Keratinocyte (primary cell): ENCODE measurements around the gene FIGN. TPM values are rescaled to one million over a fixed set of nuclear protein-coding genes. Genes with fewer than 3 reads are reported as not detected.
A peak's percentile ranks its signal among the peaks of the same experiment; 100 is the strongest.

Experiments
- DNase-seq: peaks from one replicate; pipeline ENCODE4 v3.0.0-alpha.2; 2011; ENCODE audit warnings: low read depth, missing footprints, low spot score
- FAIRE-seq: peaks from 2 replicates; lab custom pipeline; 2011; peaks lifted over from hg19 to GRCh38; lab: Jason Lieb, UNC
- H2AFZ ChIP-seq: 2 replicates; pipeline ENCODE4 v1.6.0; 2012; ENCODE audit warnings: low read length, control low read depth, inconsistent platforms; ENCODE audit not compliant: control insufficient read depth
- H3K27ac ChIP-seq: 2 replicates; pipeline ENCODE4 v1.5.1; 2011; ENCODE audit warnings: low read length; ENCODE audit not compliant: control insufficient read depth, insufficient read depth
- H3K27me3 ChIP-seq: 3 replicates; pipeline ENCODE4 v1.6.0; 2011; ENCODE audit warnings: low read length; ENCODE audit not compliant: control insufficient read depth, insufficient read depth; ENCODE audit errors: extremely low read depth
- H3K36me3 ChIP-seq, 2 experiments: 2 replicates in 1 of 2; 3 replicates in 1 of 2; pipeline ENCODE4 v1.5.1; 2011; ENCODE audit warnings: low read length in 2 of 2, mild to moderate bottlenecking in 1 of 2; ENCODE audit not compliant: control insufficient read depth in 2 of 2, insufficient read depth in 2 of 2; ENCODE audit errors: extremely low read depth in 1 of 2
- H3K4me1 ChIP-seq: 3 replicates; pipeline ENCODE4 v1.5.1; 2011; ENCODE audit warnings: low read length; ENCODE audit not compliant: control insufficient read depth, insufficient read depth; ENCODE audit errors: extremely low read depth
- H3K4me2 ChIP-seq: 3 replicates; pipeline ENCODE4 v1.6.0; 2011; ENCODE audit warnings: low read depth, low read length; ENCODE audit not compliant: control insufficient read depth, insufficient read depth; ENCODE audit errors: extremely low read depth
- H3K4me3 ChIP-seq, 3 experiments: fragments of 200-600 bp in 1 of 3; sonication (generic) in 1 of 3; 2 replicates in 2 of 3; 3 replicates in 1 of 3; pipeline ENCODE4 v1.5.1; 2011 to 2016; ENCODE audit warnings: low read length in 3 of 3, mild to moderate bottlenecking in 3 of 3, control low read depth in 2 of 3, inconsistent platforms in 1 of 3, low read depth in 1 of 3, mixed read lengths in 1 of 3, mixed run types in 1 of 3, moderate library complexity in 1 of 3; ENCODE audit not compliant: control insufficient read depth in 2 of 3, insufficient read depth in 2 of 3; ENCODE audit errors: extremely low read depth in 1 of 3
- H3K79me2 ChIP-seq: 2 replicates; pipeline ENCODE4 v1.6.0; 2012; ENCODE audit warnings: low read length; ENCODE audit not compliant: control insufficient read depth, insufficient read depth
- H3K9ac ChIP-seq: 3 replicates; pipeline ENCODE4 v1.6.0; 2011; ENCODE audit warnings: low read length; ENCODE audit not compliant: control insufficient read depth, insufficient read depth; ENCODE audit errors: extremely low read depth
- H3K9me1 ChIP-seq: 3 replicates; pipeline ENCODE4 v1.6.0; 2011; ENCODE audit warnings: low read length; ENCODE audit not compliant: control insufficient read depth, insufficient read depth; ENCODE audit errors: extremely low read depth
- H3K9me3 ChIP-seq: 2 replicates; pipeline ENCODE4 v1.5.1; 2012; ENCODE audit warnings: low read depth, low read length; ENCODE audit not compliant: control insufficient read depth
- H4K20me1 ChIP-seq: 3 replicates; pipeline ENCODE4 v1.6.0; 2011; ENCODE audit warnings: low read length; ENCODE audit not compliant: control insufficient read depth, insufficient read depth; ENCODE audit errors: extremely low read depth
- CTCF ChIP-seq, 3 experiments: IDR thresholded peaks in 1 of 3; conservative IDR thresholded peaks in 1 of 3; optimal IDR thresholded peaks in 1 of 3; 2 replicates in 2 of 3; 3 replicates in 1 of 3; pipeline versions ENCODE3 to v1.5.1; 2011; ENCODE audit warnings: low read length in 3 of 3, mild to moderate bottlenecking in 3 of 3, moderate library complexity in 2 of 3, control low read depth in 1 of 3, inconsistent platforms in 1 of 3; ENCODE audit not compliant: insufficient read depth in 2 of 3; ENCODE audit errors: extremely low read depth in 1 of 3
- EZH2 ChIP-seq: IDR thresholded peaks from one replicate; pipeline ENCODE4 v1.6.1; 2012; ENCODE audit warnings: inconsistent platforms, mild to moderate bottlenecking, low read length, moderate library complexity
- dilution Hi-C: fragments of 300-500 bp; cut with MboI; formaldehyde crosslinking; loops from one replicate; pipeline ENCODE4 v1.7.0; 2020; ENCODE audit warnings: low sequenced_read_pairs; ENCODE audit not compliant: extremely low pct_ligation_motif_present
- polyA plus RNA-seq, 5 experiments: library from polyadenylated mRNA; depleted of rRNA in 3 of 5; stranded (reverse) in 3 of 5; stranded (forward) in 1 of 5; unstranded in 1 of 5; fragments of >200 nt; gene quantifications; 1 replicate in 1 of 5; 2 replicates in 3 of 5; 3 replicates in 1 of 5; pipeline versions ENCODE4 v1.2.1 to v1.2.3, GENCODE V29; 2011 to 2012; ENCODE audit warnings: missing spikeins in 2 of 5, low read depth in 1 of 5, low replicate concordance in 1 of 5

Gene FIGN
- polyA plus RNA-seq, 1 donor (not counting 4 experiments of a cell fraction or from before 2014, with no cell fraction given) = 2.9 TPM

GRCh38 chr2:163682695-163683094 lies 53.1 kb downstream of the FIGN start:
- H3K9ac ChIP-seq = no peak overlapping the region
- H3K27ac ChIP-seq = no peak overlapping the region
- H3K36me3 ChIP-seq = no peaks in the 10 kb centered on the region
- no peak overlapping the region for H2AFZ ChIP-seq
- peak; percentile 32 for DNase-seq
- dilution Hi-C loops = no loop called here
- peak overlapping the region; percentile 2 for H3K4me2 ChIP-seq
- no peaks in the 10 kb centered on the region for H3K79me2 ChIP-seq
- peak; percentile 95 for FAIRE-seq
- no peaks in the 10 kb centered on the region for H3K9me1 ChIP-seq
- peaks cover 11% of the 10 kb centered on the region for H3K4me1 ChIP-seq
- TF ChIP-seq EZH2 (no peak), CTCF (optimal IDR thresholded peaks at IDR 0.05 in 1 of 3, IDR thresholded peaks at IDR 0.05 in 1 of 3, conservative IDR thresholded peaks at IDR 0.05 in 1 of 3; ENCODE audit: extremely low read depth in 1 of 3, insufficient read depth in 2 of 3, low read length in 3 of 3) (peak in 2 of 3 experiments; percentile 27 to 35)
- H3K27me3 ChIP-seq = no peaks in the 10 kb centered on the region
- no peaks in the 10 kb centered on the region for H4K20me1 ChIP-seq
- H3K9me3 ChIP-seq = no peaks in the 10 kb centered on the region
- H3K4me3 ChIP-seq = no peak overlapping the region

GRCh38 chr2:163681745-163682144 lies 54.1 kb downstream of the FIGN start:
- Histone ChIP-seq H4K20me1 (no peaks in the 10 kb centered on the region), H3K9me1 (no peaks in the 10 kb centered on the region), H3K4me2 (no peak overlapping the region), H3K9me3 (no peaks in the 10 kb centered on the region), H3K4me1 (peaks cover 11% of the 10 kb centered on the region), H3K79me2 (no peaks in the 10 kb centered on the region), H3K27ac (no peak overlapping the region), H3K27me3 (no peaks in the 10 kb centered on the region), H3K4me3 (no peak overlapping the region), H3K36me3 (no peaks in the 10 kb centered on the region), H2AFZ (no peak overlapping the region), H3K9ac (no peak overlapping the region)
- TF ChIP-seq CTCF (optimal IDR thresholded peaks at IDR 0.05 in 1 of 3, IDR thresholded peaks at IDR 0.05 in 1 of 3, conservative IDR thresholded peaks at IDR 0.05 in 1 of 3; ENCODE audit: extremely low read depth in 1 of 3, insufficient read depth in 2 of 3, low read length in 3 of 3) (no peak), EZH2 (no peak)
- dilution Hi-C loops = no loop called here
- DNase-seq (no peak), FAIRE-seq (no peak)
